UCSD-AML1 (cell line): Measurements from ENCODE around the gene EXOC3L1.

Experiments
- DNase-seq: peaks from one replicate; lab custom pipeline; 2025; ENCODE audit not compliant: unreplicated experiment; lab: John Stamatoyannopoulos, UW

Gene EXOC3L1

DNA sequence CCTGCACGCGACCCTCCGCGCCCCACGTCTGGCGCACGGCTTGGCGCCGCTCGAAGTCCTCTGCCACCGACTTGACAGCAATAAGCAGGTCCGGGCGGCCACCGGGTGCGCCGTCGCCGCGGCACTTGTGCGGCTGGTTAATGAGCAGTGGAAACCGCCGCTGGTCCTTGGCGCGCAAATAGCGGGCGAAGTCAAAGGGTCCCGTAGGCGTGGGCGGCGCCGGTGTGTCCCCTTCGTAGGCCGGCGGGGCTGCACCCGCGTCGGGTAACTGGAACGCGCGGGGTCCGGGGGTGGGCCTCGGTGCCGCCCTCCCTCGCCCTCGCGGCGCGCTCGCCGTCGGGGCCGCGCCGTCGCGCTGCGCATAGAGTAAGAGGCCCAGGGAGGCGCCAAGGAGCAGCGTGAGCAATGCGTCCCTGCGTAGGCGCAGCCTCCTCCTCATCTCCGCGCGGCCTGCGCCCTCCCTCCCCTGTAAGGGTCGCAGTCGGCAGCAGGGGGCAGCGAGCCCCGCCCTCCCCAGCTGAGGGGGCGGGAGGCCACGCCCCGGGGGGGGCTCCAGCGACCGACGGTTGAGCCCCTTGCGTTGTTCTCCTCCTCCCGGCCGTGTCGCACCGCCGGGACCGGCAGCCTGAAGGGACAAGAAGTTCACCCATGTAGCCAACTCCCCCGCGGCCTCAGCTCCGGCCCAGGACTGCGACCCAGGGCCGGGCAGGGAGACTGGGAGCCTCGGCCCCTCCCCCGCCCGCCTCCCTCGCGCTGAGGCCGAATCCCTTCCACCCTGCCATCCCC is 39.7 kb downstream of the EXOC3L1 start:
- DNase-seq: no peak

DNA sequence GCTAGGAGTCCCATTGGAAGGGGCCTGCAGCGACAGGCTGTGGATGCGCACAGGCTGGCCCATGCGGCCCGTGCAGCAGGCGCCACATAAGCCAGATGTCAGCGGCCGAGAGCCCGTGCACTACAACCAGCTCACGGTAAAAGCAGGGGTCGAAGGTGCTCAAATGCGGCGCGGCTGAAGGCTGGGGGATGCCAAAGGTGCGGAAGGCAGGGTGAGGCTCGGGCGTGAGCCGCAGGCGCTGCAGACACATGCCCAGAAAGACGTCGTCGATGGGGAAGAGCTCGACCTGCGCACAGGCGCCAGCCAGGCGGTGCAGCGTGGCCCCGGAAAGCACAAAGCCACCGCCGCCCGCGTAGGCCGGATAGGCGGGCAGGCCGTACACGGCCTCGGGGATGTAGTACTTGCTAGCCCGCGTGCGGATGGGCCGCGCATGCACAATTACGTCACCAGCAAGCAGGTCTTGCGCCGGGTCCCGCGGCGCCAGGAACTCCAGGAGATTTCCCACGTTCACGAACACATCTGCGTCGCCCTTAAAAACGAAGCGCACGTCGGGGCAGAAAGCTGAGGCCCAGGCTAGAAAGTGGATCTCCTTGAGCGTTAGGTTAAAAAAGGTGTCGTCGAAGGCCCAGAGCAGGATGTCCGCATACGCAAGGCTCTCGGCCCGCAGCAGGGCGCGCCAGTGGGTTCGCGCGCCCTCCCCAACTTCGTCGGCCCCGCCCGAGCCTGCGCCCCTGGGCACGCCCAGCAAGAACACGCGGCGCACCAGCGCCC is 40.5 kb downstream of the EXOC3L1 start:
- no peak for DNase-seq

DNA sequence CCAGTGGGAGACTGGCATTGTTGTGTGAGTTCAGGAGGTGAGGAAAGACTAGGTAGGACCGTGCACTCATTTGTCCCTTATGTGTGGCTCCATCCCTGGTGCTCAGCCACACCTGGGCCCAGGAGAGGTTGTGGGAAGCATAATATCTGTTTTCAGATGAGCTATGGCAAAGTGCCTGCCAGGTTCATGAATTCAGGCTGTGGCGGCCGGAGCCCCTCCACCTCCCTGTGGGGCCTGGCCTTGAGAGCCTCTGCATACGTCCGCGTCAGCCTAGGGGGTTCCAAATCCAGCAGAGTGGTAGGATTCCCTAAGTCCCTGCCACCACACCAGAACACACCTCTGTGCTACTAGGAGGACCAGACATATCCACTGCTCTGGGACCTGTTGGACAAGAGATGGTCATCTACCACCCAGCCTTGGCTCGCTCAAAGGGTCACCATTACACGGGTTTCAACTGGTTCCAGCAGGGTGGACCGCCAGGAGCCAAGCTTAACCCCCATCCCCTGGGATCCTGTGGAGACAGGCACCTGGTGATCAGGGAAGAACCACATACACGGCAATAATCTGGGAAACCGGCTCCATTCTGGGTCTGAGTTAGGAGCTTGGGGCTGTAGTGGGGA is 41.2 kb downstream of the EXOC3L1 start:
- no peak for DNase-seq

- no peak for DNase-seq
These were observed 41.7 kb downstream of the EXOC3L1 start for GRCh38 chr16:67148221-67148620.

DNA sequence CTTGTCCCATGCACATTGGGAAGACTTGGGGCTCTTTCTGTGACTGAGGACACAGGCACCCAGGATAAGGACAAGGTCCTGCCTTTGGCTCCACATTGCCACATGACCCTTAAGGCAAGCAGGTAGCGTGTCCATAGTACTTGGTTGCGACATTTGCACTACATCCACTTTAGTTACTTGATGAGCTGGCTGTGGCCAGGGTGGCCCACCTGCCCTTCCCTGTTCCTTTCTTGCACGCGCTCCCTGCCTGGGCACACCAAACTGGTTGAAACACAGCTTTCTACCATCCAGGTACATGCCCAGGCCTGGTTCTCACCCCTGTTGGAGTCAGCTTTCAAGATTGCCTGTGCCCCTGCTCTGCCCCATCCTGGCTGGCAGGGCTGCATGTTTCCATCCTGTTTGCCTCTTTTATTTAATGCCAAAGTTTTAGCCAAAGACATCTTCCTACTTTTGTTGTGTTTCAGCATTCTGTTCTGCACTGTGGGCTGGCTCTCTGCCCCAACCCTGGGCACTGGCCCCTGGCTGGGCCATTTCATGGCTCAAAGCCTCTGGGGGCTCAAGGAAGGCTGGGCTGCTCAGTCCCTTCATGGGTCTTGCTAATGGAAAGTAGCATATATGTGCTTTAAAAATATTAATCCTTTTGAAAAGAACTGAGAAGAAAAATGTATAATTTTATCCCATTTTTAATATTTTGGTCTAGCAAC is 42.3 kb downstream of the EXOC3L1 start:
- no peak for DNase-seq

- DNase-seq: no peak
These were observed 43.2 kb downstream of the EXOC3L1 start for GRCh38 chr16:67146523-67147357.

DNA sequence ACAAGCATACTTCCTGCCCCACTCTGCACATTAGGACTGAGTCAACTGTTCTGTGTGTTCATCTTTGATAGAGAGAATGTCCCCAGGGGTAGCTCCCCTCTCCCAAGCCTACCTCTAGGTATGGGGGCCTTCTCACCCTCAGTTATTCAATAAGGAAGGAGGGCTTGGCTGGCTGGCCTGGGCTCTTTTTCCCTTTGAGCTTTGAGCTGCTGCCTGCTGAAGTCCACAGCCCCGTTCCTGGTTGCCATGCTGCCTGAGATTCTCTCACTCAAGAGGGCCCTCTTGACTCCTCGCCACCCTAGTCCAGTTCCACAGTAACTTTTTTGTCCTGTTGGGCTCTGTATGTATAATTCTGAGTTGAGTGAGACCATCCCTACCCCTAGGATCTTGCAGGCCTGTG is 44.2 kb downstream of the EXOC3L1 start:
- DNase-seq: no peak

DNA sequence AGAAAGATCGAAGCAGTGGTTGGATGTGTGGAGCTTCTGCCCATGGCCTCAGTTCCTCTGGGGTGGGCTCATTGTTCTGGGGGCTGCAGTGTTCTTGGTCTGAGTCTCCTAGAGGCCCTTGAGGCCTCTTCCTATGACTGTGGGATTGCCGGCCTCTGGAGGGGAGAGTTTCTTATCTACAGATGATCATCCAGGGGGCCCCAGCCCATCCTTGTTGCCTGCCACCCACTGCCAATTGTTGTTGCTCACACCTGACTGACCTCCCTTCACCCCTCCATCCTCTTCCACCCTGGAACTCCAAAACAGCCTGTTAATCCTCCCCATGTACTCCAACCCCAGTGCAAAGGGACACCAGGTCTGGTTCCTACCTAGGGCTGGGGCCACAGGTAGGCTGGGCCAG is 45.0 kb downstream of the EXOC3L1 start:
- DNase-seq: no peak

DNA sequence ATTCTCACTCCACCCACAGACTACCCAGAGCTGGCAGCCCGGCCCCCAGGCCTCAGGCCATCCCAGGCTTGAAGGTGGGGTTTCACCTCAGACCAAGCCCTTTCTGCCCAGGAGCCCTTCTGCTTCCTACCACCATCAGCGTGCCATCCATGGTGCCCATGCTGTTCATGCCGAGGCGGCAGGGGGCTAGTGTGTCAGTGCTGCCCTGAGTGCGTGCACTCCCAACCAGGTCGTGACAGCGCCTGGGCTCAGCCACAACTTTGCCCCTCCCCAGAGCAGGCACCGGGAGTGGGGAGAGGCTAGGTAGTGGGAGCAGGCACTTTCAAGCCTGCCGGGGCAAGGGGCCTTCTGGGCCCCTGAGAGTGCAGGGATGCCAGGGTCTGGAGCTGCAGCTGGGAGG is 47.6 kb downstream of the EXOC3L1 start:
- no peak for DNase-seq

GRCh38 chr16:67141391-67141790 is 48.5 kb downstream of the EXOC3L1 start:
- DNase-seq: no peak

GRCh38 chr16:67137605-67138004 is 52.3 kb downstream of the EXOC3L1 start:
- no peak for DNase-seq
